Measurements from ENCODE around the gene ZSWIM3. TPM values are rescaled to one million over a fixed set of nuclear protein-coding genes. Genes with fewer than 3 reads are reported as not detected.

ZSWIM3 gene
- total and polyA plus RNA-seq, 2 donors (not counting 3 experiments of a cell fraction or from before 2014, with no cell fraction given): 3.8 to 4.4 TPM

DNA sequence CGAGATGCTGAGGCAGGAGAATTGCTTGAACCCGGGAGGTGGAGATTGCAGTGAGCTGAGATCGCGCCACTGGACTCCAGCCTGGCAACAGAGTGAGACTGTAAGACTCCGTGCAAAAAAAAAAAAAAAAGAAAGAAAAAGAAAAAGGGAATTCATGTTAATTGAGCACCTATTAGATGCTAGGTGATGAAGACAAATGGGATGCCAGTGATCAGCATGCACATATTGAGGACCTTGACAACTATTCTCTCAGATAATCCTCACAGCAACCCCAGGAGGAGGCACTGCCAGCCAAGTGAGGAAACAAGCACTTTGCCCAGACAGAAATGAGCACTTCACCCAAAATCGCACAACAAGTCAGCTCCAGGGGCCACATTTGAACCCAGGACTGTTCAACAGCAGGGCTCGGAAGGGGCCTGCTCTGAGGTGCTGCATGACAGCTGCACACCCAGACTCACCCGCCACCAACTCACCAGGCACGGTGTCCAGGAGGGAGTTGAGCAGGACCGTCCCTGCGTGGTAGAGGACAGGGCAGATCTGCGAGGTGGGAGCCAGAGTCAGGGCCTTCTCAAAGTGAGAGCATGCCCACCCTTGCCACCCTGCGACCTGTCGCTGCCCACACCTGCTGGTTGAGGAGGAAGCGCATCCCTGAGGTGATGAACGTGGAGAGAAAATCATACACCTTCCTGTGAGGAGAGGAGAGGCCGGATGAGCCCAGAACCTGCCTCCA, 50.0 kb downstream of the ZSWIM3 start:
- POLR2A ChIA-PET: no interaction called here
- Histone ChIP-seq H3K36me3 (ENCODE audit: control insufficient read depth in 2 of 2, extremely low read depth in 1 of 2, insufficient read depth in 2 of 2, low read length in 2 of 2) (peaks cover 0 to 15% of the 10 kb centered on the region in 2 experiments), H2AFZ (ENCODE audit: low read depth, low read length) (no peak overlapping the region), H3K27me3 (ENCODE audit: control insufficient read depth in 2 of 2, insufficient read depth in 2 of 2, low read length in 2 of 2) (no peaks in the 10 kb centered on the region), H4K20me1 (replicated peaks; ENCODE audit: control insufficient read depth, extremely low read depth, insufficient read depth, low read length) (no peaks in the 10 kb centered on the region), H3K27ac (ENCODE audit: insufficient read depth, low read depth, low read length) (no peak overlapping the region), H3K4me3 (replicated peaks in 1 of 3; ENCODE audit: insufficient read depth in 1 of 3, low read depth in 1 of 3, low read length in 3 of 3) (no peak overlapping the region), H3K9me1 (replicated peaks; ENCODE audit: control insufficient read depth, extremely low read depth, insufficient read depth, low read length) (no peaks in the 10 kb centered on the region), H3K9ac (replicated peaks; ENCODE audit: extremely low read depth, insufficient read depth, low read length) (no peak overlapping the region), H3K9me3 (replicated peaks; ENCODE audit: control insufficient read depth, insufficient read depth, low read length) (no peaks in the 10 kb centered on the region), H3K4me1 (ENCODE audit: control insufficient read depth, extremely low read depth, insufficient read depth, low read length) (peaks cover 17% of the 10 kb centered on the region), H3K79me2 (ENCODE audit: control insufficient read depth, insufficient read depth, low read length) (no peaks in the 10 kb centered on the region), H3K4me2 (ENCODE audit: insufficient read depth, low read length) (no peak overlapping the region)
- DNase-seq (ENCODE audit: low read depth, low spot score) (no peak), FAIRE-seq (no peak)
- intact Hi-C loops (cut with micrococcal nuclease): no loop called here
- dilution Hi-C loops (cut with MboI; ENCODE audit: extremely low pct_ligation_motif_present, low sequenced_read_pairs): no loop called here
- no TSS peak for BruUV-seq (replicated peaks)
- TF ChIP-seq POLR2AphosphoS5 (IDR thresholded peaks at IDR 0.05; ENCODE audit: insufficient read depth, low read depth, low read length) (no peak), MYC (IDR thresholded peaks at IDR 0.05; ENCODE audit: low read depth, low read length) (no peak), GATA2 (IDR thresholded peaks at IDR 0.05; ENCODE audit: insufficient read depth, insufficient read length, low read depth, low read length) (no peak), POLR2A (IDR thresholded peaks at IDR 0.05; ENCODE audit: low read depth, low read length) (no peak), EZH2 (IDR thresholded peaks at IDR 0.05; ENCODE audit: borderline replicate concordance, low read depth, low read length, severe bottlenecking) (no peak), JUN (IDR thresholded peaks at IDR 0.05; ENCODE audit: borderline replicate concordance, insufficient read depth, insufficient read length, low read depth) (no peak)
- TF ChIP-seq, protein P1, sequence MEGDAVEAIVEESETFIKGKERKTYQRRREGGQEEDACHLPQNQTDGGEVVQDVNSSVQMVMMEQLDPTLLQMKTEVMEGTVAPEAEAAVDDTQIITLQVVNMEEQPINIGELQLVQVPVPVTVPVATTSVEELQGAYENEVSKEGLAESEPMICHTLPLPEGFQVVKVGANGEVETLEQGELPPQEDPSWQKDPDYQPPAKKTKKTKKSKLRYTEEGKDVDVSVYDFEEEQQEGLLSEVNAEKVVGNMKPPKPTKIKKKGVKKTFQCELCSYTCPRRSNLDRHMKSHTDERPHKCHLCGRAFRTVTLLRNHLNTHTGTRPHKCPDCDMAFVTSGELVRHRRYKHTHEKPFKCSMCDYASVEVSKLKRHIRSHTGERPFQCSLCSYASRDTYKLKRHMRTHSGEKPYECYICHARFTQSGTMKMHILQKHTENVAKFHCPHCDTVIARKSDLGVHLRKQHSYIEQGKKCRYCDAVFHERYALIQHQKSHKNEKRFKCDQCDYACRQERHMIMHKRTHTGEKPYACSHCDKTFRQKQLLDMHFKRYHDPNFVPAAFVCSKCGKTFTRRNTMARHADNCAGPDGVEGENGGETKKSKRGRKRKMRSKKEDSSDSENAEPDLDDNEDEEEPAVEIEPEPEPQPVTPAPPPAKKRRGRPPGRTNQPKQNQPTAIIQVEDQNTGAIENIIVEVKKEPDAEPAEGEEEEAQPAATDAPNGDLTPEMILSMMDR (IDR thresholded peaks at IDR 0.05; ENCODE audit: extremely low read depth in 1 of 2, insufficient read depth in 1 of 2, low read depth in 1 of 2, low read length in 2 of 2): no peak
- CTCF ChIA-PET: interaction anchor here (5.0 kb wide), 1 partner anchor 16 kb away, joined by 22 read pairs; the partner anchor contains the start of genes CTSA and NEURL2
